Muscle of back (tissue), 13 donors: ENCODE data around the gene NADSYN1. TPM values are rescaled to one million over a fixed set of nuclear protein-coding genes. Genes with fewer than 3 reads are reported as not detected.
"Not testable (repeated sequence)": the region's sequence is repeated elsewhere in the genome, so short reads cannot be mapped to it uniquely, and the experiment has no call there.

Source experiments
- DNase-seq, 3 donors: peaks; one replicate each; pipeline versions ENCODE4 v3.0.0 to v3.0.0-alpha.2; 2013
- long read RNA-seq, 9 donors: transcript quantifications; one replicate each; lab custom pipeline, GENCODE V29; 2026
- polyA plus RNA-seq, 10 donors: library from polyadenylated mRNA; unstranded; fragments of 120-200 nt; gene quantifications; one replicate each; pipeline ENCODE4 v1.2.1, GENCODE V29; 2013; ENCODE audit not compliant: insufficient read length in 10 of 10

NADSYN1 gene
- 10 to 100 TPM; 14.8 to 29.6 (median 20.2) TPM for polyA plus RNA-seq
- long read RNA-seq, donor 1, partial matches to known transcripts = 0 of 3 reads
- long read RNA-seq, donor 1, other reads (novel, unspliced or antisense) = 0 of 3 reads
- long read RNA-seq, donor 2, partial matches to known transcripts = 0 of 5 reads
- long read RNA-seq, donor 2, other reads (novel, unspliced or antisense) = 0 of 5 reads
- long read RNA-seq, donor 3 = 0 reads
- long read RNA-seq, donor 4, partial matches to known transcripts = 0 of 4 reads
- long read RNA-seq, donor 4, other reads (novel, unspliced or antisense) = 0 of 4 reads
- long read RNA-seq, donor 5 = 0 reads
- long read RNA-seq, donor 6, partial matches to known transcripts = 0 of 5 reads
- long read RNA-seq, donor 6, other reads (novel, unspliced or antisense) = 0 of 5 reads
- long read RNA-seq, donor 7, partial matches to known transcripts = 0 of 2 reads
- long read RNA-seq, donor 7, other reads (novel, unspliced or antisense) = 0 of 2 reads
- long read RNA-seq, donor 8, partial matches to known transcripts = 0 of 2 reads
- long read RNA-seq, donor 8, other reads (novel, unspliced or antisense) = 0 of 2 reads
- long read RNA-seq, donor 9 = 0 reads

DNA sequence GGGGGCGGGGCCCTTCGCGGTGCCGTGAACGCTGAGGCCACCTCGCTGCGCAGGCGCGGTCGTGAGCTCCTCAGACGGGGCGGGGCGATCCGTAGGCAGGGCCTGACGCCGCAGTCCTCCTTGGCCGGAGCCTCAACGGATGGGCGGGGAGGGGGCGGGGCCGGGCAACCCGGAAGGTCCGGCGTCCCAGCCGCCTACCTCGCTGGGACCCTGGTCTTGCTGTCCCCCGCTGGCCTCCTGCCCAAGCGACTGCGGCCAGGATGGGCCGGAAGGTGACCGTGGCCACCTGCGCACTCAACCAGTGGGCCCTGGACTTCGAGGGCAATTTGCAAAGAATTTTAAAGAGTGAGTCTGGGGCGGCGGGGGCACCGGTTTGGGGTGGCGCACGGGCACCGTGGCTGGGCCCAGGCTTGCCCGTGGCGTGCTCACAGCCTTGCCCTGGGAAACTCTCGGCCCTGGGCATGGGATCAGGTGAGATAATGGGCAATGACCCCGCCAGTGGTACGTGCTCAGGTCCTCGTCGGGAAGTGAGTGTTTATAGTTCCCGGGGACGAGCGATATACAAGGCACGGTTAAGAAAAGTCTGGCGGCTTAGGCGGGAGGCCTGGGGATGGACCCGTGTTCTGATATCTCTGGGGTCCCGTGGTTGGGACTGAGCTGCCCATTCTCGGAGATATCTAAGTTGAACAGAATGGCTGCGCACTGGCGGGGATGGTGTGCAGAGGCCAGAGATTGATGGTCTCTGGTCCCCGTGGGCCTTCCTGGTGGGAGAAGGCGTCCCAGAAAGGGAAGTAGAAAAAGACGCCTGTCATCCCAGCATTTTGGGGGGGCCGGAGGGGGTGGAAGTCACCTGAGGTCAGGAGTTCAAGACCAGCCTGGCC, at the start of gene NADSYN1:
TSS of gene NADSYN1 (plus strand) at position 167 of the 881 bp plus-strand sequence. CDS start at position 261, 94 bp downstream.
- peak; percentile 94 to 98 (median 97) for DNase-seq

DNA sequence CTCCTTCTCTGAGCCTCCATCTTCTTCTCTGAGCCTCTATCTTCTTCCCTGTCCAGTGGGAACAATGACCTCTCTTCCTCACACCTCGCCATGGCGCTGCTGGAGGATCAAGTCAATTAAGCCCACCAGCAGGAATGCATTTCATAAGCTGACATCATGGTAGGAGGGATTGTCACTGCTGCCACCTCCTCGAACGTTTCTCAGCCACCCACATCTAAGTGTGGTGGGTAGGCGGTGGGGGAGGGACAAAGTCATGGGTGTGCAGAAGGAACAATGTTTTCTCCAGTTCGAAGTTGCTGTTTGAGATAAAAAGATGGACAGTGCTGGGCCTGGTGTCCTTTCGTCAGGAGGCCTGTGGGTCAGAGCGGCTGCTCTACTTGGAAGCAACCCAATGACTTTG, 48.8 kb upstream of the NADSYN1 start:
- no peak for DNase-seq

DNA sequence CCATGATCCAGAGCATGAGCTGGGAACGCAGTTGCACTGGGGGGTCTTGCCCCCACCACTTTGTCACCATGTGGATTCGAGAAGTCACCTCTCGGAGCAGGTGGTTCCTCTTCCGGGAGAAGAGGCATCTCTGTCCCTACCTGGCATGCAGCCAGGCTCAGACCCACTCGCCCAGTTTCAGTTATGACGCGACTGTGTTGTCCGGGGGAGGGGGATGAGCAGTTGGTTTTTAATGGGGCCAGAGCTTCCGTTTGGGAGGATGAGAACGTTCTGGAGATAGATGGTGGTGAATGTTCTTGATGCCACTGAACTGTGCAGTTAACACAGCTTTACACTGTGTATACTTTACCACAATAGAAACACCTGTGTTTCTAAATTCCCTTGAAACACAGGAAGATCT, 46.3 kb upstream of the NADSYN1 start:
- no peak for DNase-seq

DNA sequence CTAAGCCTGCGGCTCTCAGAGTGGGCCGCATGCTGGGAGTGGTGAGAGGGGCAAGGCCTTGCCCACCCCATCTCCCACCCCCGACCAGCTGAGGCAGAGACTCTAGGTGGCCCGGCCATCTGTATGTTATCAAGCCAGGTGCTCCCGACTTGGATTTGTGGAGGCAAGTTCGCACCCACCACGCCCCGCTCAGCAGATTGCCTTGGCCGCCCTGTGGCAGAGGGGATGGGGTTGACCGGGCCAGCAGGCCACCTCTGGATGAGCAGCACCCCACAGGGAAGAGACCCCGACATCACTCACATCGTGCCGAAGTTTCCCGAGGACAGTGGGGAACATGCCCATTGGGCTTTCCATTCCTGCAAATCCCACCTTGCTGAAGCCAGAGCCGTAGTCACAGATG, 45.6 kb upstream of the NADSYN1 start:
- DNase-seq = no peak

DNA sequence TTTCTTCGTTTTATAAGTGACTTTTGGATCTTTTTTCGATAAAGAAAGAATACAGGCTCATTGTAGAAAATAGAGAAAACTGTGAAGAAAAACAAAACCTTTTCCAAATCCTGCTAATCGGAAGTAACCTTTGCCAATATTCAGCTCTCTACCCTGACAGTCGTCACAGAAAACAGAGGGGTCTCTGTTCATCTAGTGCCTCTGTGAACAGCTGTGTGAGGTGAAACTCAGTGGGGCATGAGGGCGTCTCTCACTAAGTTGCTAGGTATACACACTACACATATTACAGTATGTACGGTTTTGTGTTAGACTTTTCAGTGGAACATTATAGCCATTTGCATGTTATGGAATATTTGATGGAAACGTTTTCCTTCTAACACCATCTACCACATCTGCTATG, 44.2 kb upstream of the NADSYN1 start:
- DNase-seq = no peak

DNA sequence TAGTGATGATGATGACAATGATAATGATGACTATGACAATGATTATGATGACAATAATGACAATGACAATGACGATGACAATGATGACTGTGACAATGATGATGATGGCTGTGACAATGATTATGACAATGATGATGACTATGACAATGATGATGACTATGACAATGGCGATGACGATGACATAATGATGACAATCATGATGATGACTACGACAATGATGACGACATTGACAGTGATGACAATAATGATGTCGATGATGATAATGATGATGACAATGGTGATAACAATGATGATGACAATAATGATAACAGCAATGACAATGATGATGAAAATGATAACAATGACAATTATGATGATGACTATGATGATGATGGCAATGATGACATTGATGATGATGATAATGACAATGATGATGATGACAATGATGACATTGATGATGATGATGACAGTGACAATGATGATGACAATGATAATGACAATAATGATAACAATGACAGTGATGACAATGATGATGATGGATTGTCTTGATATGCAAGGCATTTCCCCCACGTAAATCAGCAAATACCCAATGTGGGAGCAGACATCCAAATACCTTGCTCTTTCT, 42.5 kb upstream of the NADSYN1 start:
- no peak for DNase-seq

DNA sequence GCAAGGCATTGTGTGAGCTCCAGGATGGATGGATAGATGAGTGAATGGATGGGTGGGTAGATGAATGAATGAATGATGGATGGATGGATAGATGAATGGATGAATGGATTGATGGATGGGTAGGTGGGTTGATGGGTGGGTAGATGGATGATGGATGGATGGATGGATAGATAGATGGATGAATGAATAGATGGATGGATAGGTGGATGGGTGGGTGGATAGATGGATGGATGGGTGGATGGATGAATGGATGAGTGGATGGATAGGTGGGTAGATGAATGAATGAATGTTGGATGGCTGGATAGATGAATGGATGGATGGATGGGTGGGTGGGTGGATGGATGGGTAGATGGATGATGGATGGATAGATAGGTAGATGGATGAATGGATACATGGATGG, 38.4 kb upstream of the NADSYN1 start:
- no peak for DNase-seq

DNA sequence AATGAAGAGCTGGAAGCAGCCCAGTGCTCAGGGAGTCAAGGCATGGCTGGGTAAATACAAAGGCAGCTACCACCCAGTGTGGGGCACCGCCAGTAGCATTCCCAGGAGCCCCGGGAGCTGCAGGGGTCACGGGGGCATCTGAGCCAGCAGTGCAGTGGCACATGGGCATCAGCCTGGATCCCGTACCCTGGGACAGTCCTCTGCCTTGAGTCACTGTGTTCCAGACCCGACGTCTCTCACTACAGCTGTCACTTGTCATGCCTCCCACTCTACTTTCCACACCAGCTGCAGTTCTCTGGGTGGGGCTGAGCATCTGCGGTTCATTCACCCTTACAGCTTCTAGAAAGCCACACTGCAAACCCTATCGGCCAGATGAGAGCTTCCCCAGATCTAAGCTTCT, 34.4 kb upstream of the NADSYN1 start:
- DNase-seq = peak; percentile 27 to 62 (median 43)

DNA sequence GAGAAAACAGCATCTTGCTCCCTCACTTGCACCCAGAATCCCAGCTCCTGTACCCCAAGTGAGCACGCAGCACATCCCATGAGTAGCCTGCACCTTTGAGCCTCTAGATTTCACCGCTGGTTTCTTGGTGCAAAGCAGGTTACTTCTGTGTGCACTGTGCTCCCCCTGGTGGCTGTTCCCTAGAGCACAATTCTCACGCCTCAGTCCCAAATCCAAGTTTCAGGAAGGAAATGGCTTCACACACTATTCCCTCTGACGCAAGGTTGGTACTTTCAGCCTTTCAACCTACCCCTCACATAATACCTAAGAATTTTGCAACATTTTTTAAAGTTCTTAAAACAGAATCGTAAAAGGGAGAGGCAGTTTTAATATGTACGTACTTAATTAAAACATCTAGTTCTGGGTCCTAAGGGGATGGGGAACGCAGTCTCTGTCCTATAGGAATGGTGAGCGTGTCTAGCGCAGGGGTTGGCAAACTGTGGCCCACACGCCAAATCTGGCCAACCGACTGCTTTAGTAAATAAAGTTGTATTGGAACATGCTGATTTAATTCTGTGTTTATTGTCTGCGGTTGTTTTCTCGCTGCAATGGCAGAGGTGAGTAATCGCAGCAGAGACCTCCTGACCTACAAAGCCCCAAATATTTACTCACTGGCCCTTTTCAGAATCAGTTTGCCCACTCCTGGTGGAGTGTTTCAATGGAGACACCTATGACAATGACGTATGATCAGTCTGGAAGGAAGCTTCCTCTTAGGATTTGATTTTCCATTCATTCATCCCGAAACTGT, 32.4 kb upstream of the NADSYN1 start:
- DNase-seq = peak; percentile 9 to 30 (median 13)

DNA sequence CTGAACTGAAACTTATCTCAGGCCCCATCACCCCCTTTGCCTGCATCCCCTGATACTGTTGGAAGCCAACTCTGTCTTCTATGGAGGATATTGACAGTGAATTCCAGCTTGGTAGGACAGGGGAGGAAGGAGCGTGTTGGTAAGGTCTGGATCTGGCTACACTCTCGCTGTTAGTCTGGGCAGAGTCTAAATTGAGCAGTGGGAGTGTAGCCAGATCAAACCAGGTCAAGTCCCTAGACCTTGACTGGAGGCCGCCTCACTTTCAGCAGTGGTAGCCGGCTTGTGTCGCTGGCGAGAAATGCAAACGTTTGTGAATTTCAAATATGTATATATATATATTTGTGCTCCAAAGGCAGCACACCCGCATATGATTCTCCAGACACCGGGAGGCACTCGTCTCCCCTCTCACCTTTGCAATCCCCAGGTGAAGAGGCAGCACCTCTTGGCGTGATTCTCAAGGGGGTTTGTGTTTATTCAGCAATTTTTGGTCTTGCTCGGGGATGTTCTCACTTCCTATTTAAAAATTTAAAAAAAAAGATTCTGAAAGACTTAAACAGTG, 31.5 kb upstream of the NADSYN1 start:
- no peak for DNase-seq

DNA sequence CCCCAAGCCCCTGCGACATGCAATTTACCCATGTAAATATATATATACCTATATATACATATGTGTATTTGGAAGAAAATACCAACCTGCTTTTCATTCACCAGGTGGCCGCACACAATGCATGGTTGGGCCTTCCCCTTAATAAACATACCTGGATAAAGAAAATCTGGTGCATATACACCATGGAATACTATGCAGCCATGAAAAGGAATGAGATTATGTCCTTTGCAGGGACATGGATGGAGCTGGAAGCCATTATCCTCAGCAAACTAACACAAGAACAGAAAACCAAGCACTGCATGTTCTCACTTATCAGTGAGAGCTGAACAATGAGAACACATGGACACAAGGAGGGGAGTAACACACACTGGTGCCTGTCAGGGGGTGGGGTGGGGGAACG, 30.7 kb upstream of the NADSYN1 start:
- DNase-seq = not testable (repeated sequence)

DNA sequence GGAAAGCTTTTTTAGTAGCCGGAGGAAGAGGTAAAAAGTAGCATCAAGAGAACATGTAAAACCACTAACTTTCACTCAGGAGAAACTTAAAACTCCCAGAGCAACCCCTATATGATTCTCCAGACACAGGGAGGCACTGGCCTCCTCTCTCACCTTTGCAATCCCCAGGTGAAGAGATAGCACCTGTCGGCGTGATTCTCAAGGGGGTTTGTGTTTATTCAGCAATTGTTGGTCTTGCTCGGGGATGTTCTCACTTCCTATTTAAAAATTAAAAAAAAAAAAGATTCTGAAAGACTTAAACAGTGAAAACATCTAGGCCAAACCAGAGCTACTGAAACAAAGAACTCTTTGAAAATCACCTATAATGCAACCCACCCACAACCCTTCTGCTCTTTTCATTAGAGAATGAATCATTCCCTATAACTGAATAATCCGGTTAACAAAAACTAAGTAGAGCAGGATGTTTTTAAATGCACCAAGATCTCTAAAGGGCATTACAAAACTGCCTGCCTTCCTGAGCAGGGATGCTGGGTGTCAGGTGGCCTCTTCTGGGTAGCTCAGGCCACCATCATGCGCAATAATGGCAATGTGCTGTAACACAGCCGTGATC, 29.7 kb upstream of the NADSYN1 start:
- no peak for DNase-seq

DNA sequence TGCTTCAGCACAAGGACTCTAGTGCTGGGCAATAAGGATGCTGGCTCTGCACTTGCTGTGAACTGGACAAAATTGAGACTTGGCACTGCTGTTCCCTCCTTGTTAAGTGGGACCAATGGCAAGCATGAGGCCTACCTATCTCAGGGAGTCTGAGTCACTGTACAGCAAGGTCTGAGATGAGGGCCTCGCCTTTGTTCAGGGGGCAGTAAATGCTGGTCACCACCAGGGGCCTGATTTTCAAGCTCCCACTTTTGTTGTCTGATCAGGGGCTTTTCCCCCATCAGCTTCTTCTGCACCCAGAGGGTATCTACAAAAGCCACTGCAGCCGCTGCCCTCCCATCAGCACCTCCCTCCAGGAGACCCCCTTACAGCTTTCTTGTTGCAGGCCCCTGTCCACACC, 27.6 kb upstream of the NADSYN1 start:
- no peak for DNase-seq

DNA sequence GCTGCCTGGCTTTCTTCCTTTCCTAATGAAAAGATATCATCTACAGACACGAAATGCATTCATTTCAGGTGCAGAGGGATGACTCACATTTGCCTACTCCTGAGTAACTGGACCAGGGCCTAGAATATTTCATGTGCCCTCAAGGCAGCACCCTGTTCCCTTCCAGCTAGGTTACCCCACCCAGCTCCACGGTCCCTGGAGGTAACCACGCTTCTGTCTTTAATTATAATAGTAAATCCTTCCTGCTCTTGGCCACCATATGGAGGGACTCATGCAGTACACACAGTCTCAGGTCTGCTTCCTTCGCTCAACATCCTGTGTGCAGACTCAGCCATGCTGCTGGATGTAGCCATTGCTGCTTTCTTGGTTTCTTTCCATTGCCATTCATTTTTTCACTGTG, 27.1 kb upstream of the NADSYN1 start:
- DNase-seq = no peak

DNA sequence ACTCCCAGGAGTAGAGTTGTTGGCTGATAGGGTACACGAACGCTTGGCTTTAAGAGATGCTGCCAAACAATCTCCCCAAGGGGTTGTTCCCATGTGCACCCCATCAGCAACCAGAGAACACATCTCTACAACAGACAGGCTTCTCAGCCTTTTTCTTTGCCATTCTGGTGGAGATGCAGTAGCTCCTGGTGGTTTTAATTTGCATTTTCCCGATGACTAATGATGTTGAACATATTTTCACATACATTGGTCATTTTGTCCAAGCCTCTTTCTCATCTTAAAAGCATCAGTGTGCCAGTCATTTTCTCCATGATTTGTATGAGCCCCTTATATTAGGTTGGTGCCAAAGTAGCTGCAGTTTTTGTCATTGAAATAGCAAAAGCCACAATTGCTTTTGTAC, 26.6 kb upstream of the NADSYN1 start:
- no peak for DNase-seq

DNA sequence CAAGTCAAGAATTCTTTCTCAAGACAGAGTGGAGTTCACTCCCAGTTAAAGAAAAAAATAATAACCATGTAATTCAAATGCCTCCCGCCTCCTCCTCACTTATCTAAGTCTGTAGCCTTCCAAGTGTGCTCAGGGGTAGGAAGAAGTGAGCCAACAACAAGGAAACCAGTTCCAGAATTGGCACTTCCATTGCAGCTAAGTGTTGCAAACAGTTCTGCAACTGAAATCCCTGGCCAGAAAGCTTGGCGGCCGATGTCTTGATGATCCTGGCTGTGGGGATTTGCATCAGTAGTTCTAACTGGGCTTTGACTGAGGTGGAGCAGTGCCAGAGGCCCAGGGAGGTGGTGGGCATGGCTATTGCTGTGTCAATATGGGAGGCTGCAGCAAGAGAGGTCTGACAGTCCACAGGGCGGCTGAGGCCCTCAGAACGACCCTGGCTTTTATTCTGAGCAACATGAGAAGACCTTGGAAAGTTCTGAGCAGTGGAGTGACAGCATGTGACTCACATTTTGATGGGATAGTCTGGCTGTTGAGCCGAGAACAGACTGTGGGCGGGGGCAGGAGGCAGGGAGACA, 24.1 kb upstream of the NADSYN1 start:
- peak in 1 of 3 donors; percentile 49 for DNase-seq

DNA sequence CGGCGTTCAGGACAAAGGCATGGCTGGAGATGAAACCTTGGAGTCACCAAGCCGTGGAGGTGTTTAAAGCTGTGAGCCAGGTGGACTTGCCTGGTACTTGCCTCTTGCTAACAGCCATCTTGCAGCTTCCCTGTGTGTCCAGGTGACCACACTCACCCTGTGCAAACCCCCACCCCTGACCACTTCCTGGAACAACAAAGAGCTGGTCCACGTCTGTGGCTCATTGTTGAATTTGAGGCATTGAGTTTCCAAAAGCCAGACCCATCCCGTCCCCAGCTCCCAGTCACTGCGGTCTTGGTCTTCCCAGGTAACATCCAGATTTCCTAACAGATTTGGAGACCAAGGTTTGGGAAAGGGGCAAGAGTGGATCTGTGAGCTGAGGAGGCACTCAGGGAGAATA, 23.3 kb upstream of the NADSYN1 start:
- no peak for DNase-seq

DNA sequence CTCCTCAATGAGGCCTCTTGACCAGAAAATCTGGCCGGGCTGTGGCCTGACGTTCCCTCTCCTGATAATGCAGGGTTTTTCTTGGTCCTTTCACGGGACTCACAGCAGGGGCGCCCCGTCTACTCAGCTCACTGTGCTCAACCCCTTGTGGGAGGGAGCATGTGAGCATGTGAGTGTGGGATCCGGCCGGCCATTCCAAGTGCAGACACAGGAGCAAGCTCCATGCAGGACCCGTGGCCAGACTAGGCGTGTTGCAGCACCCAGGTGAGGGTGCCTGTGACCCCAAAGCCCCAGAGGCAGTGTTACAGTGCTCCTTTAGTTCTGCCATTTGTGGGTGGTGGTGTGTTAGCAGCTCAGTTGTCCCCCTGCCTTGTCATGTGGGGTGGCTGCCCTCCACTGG, 22.8 kb upstream of the NADSYN1 start:
- no peak for DNase-seq

DNA sequence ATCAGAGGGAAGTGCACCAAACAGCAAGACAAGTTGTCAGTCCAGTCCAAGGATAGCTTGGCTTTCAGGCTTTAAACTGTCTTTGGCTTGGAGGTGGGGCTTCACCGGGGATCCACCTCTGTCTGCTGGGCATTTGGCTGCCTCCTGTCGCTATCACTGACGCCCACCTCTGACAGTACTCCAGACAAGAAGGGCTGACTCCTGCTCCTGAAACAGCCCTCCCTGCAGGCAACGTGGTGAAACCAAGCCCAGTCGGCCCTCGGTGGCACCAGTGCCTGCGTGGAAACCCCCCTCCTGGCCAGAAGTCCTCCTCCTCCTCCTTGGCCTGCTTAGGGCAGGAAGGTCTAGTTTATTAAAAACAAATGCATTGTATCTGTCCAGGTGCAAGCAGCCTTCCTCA, 21.7 kb upstream of the NADSYN1 start:
- no peak for DNase-seq
